Effector memory CD4-positive, alpha-beta T cell (primary cell): Measurements from ENCODE around the gene LHX4.
A peak's percentile ranks its signal among the peaks of the same experiment; 100 is the strongest.

Source experiments
- DNase-seq, 3 donors: peaks; one replicate each; pipeline ENCODE4 v3.0.0-alpha.2; 2020
- H3K27ac ChIP-seq: 2 replicates; pipeline ENCODE4 v1.7.0; 2013; ENCODE audit warnings: mild to moderate bottlenecking, low read length, moderate library complexity; ENCODE audit not compliant: insufficient read depth, poor library complexity, severe bottlenecking
- H3K27me3 ChIP-seq: replicated peaks from 2 replicates; pipeline ENCODE4 v1.7.0; 2013; ENCODE audit warnings: mild to moderate bottlenecking, low read length; ENCODE audit not compliant: insufficient read depth, control insufficient read depth, poor library complexity, severe bottlenecking
- H3K36me3 ChIP-seq: 2 replicates; pipeline ENCODE4 v1.7.0; 2013; ENCODE audit warnings: mild to moderate bottlenecking, low read length, moderate library complexity; ENCODE audit not compliant: control insufficient read depth, insufficient read depth
- H3K4me1 ChIP-seq: 2 replicates; pipeline ENCODE4 v1.7.0; 2013; ENCODE audit warnings: low read length, mild to moderate bottlenecking; ENCODE audit not compliant: control insufficient read depth, insufficient read depth, poor library complexity, severe bottlenecking
- H3K4me3 ChIP-seq: 2 replicates; pipeline ENCODE4 v1.7.0; 2013; ENCODE audit warnings: low read length, low read depth, mild to moderate bottlenecking; ENCODE audit not compliant: insufficient read depth, poor library complexity, severe bottlenecking
- H3K9me3 ChIP-seq: 2 replicates; pipeline ENCODE4 v1.7.0; 2013; ENCODE audit warnings: mild to moderate bottlenecking, low read length, moderate library complexity; ENCODE audit not compliant: control insufficient read depth

Gene LHX4

DNA sequence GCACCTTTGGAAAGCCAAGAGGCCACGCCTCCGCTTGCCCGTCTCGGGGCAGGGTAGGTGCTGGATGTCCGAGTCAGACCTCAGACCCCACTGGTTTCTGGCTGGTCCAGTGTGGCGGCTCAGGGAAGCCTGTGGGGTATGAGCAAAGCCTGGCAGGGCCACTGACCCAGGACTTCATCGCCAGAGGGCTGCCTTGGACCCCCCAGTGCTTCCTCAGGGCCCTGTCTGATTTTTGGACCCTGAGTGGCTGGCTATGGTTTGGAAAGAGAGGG lies 20.4 kb downstream of the LHX4 start:
- DNase-seq, result no peak
- Histone ChIP-seq H3K36me3 (no peaks in the 10 kb centered on the region), H3K27me3 (peaks cover 12% of the 10 kb centered on the region), H3K9me3 (no peaks in the 10 kb centered on the region), H3K4me3 (no peak overlapping the region), H3K27ac (no peak overlapping the region), H3K4me1 (no peaks in the 10 kb centered on the region)

DNA sequence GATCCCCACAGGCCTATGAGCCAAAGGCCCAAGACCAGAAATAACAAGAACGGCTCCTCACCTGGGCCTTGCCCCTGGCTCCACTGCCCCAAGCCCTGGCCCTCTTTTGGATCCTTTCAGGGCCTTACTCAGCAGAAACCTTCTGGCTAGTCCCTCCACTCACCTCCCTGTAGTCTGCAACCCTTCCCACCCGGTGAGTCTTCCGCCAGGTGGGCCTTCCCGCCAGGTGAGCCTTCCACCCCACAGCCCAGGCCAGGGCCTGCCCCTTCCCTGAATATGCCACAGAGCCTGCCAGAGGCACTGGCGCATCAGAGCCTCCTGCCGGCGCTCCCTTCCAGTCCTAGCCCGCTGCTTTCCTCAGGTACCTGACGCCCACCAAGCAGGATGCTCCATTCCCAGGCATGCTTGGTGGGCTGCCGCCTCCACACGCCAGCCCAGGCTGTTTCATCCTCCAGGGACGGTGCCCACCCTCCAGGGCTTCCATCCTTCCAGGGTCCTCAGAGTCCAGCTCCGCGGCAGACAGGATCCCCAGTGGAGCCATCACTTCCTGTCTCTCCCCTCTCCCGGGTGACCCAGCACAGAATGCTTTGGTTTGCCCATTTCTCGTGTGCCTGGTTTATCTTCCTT lies 20.9 kb downstream of the LHX4 start:
- no peaks in the 10 kb centered on the region for H3K36me3 ChIP-seq
- H3K9me3 ChIP-seq, result no peaks in the 10 kb centered on the region
- peaks cover 12% of the 10 kb centered on the region for H3K27me3 ChIP-seq
- H3K4me1 ChIP-seq, result no peaks in the 10 kb centered on the region
- no peak overlapping the region for H3K4me3 ChIP-seq
- H3K27ac ChIP-seq, result no peak overlapping the region
- DNase-seq, result no peak

DNA sequence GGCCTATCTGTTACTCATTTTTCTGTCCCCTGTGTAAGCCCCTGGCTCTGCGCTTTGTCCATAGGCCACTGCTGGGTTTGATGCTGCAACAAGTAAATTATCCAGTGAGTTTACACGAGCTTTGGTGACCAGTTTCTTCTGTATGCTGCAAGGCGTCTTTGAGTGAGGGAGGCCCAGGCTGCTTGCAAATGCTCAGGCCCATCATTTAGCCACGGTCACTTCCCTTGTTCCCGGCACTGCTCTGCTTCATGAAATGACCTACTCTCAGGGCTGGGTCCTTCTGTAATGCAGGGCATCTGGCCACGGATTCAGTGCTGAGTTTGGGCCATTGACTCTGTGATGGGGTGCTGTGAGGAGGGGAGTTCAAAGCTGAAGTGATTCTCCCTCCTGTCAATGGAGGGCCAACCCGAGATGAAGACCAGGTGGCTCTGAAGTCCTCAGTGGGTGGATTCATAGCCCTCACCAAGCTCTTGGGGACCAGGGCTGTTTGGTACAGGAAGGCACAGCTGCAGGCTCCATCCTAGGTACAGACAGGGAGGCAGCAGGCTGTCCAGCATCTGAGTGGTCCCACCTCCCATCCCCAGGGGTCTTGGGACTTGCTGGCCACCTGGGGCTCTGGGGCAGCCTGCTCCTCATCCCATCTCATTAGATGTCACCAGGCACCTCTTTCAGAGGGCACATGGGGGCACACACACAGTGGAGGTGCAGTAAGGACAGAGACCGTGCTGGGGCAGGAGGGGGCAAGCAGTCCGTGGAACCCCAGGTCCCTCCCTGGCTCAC lies 21.7 kb downstream of the LHX4 start:
- peaks cover 12% of the 10 kb centered on the region for H3K27me3 ChIP-seq
- H3K27ac ChIP-seq, result no peak overlapping the region
- no peaks in the 10 kb centered on the region for H3K9me3 ChIP-seq
- no peaks in the 10 kb centered on the region for H3K4me1 ChIP-seq
- no peak for DNase-seq
- H3K4me3 ChIP-seq, result no peak overlapping the region
- H3K36me3 ChIP-seq, result no peaks in the 10 kb centered on the region

DNA sequence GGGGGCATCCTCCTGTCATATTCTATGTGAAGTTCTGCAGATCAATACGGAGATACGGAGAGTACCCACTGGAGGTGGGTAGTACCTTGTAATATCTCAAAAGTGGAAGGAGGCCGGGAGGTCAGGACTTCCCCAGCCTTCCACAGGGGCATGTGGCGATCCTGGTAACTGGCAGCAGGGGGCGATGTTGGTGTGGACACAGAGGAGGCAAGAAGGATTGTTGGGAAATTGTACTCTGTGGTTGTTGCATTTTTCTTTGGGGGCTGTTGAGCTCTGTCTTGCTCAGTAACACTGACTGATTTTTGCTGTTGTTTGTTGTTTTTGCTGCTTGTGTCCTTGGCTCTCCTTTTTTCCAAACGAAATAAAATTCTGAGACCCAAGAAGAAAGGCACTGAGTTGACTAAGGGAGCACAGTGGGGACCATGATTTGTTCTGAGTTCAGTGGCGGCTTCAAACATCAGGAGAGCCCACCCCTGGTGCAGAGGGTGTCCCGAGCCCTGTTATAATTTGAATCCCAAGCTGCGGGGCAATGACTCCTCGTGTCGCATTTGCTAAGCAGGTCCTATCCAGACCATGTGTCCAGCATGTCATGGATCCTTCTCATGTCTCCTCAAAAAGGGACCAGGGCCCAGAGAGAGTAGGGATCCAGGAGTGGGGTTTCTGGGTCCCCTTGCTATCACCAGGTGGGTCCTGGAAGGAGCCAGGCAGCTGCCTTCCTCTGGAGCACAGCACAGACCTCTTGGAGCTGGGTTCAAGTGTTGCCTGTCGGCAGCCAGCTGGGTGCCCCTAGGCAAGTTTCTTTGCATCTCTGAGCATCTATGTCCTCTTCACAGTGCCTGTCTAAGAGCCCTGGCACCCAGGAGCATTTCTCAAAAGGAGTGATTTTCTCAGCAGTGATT lies 22.8 kb downstream of the LHX4 start:
- DNase-seq, result peak; percentile 31 to 51 (median 32)
- Histone ChIP-seq H3K4me1 (no peaks in the 10 kb centered on the region), H3K9me3 (no peaks in the 10 kb centered on the region), H3K4me3 (no peak overlapping the region), H3K36me3 (no peaks in the 10 kb centered on the region), H3K27ac (no peak overlapping the region), H3K27me3 (peaks cover 12% of the 10 kb centered on the region)

DNA sequence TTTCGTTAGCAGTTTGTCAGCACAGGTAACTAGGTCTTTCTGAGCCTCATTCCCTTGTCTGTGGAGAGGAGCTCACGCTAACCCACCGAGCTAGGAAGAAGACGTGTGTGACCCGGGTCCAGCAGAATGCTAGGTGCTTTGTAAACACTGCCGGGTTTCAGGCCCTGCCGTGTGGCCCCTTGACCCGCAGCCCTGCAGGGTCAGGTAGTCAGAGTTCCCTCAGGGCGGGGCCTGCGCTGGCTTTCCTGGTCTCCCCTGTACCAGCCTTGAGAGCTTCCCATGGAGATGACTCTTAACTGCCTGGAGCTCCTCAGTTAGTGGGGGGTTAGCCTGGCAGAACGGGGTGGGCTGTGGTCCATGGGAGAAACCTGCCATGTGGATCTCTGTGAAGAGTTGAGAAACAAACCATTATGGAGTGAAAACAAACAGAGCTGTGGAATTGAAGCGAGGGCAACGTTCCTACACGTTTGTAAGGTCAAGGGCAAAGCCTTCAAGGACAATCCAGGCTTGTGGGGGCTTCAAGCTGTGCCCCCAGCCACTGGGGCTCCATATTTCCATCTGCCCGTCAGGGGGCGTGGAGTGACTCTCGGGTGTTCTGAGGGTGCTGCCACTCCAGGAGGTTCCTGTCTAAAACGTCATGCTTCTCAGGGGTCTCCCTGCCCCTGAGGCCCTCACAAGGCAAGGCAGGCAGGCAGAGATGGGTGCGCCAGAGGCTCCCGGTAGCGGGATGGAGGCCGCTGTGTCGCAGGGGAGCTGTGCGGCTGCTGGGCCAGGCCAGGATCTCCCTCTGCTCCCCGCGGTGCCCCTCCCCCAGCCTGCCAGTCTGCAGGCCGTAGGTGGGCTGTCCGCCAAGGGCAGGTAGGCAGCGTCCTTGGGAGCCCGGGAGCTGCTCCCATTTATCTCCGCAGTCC lies 23.8 kb downstream of the LHX4 start:
- DNase-seq, result no peak
- Histone ChIP-seq H3K9me3 (no peaks in the 10 kb centered on the region), H3K27me3 (peaks cover 12% of the 10 kb centered on the region), H3K36me3 (no peaks in the 10 kb centered on the region), H3K4me3 (no peak overlapping the region), H3K27ac (no peak overlapping the region), H3K4me1 (no peaks in the 10 kb centered on the region)

DNA sequence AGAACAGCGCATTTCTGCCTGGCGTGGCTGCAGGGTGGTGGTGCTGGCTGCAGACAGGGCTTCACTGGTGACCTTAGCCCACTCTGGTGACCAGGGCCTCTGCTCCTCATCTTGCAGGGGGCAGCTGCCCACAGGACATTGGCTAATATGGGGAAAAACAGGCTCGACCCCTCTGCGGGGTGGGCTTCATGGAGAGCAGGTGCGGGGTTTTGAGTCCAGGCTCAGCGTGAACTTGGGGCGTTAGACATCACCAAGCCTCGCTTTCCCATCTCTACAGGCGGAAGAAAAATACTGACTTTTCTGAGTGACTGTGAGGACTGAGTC lies 24.4 kb downstream of the LHX4 start:
- peaks cover 12% of the 10 kb centered on the region for H3K27me3 ChIP-seq
- H3K27ac ChIP-seq, result no peak overlapping the region
- no peaks in the 10 kb centered on the region for H3K36me3 ChIP-seq
- H3K4me1 ChIP-seq, result no peaks in the 10 kb centered on the region
- no peak for DNase-seq
- H3K9me3 ChIP-seq, result no peaks in the 10 kb centered on the region
- H3K4me3 ChIP-seq, result no peak overlapping the region

DNA sequence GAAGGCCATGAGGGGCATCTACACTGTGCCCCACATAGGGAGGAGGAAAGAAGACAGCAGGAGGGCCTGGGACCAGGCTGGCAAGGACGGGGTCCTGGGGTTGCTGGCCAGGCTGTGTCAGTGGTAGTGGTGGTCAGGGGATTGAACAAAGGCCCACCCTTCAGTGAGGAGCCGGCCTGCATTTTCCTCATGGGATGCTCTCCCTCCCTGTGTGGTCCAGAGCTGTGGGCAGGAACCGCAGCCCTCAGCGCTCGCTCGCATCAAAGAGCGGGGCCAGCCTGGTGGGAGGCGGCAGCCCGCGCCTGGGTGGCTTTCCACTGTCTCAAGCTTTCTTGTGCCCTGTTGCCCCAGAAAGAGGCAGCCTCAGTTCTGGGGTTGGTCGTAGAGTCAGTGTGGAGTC lies 24.8 kb downstream of the LHX4 start:
- no peaks in the 10 kb centered on the region for H3K9me3 ChIP-seq
- H3K36me3 ChIP-seq, result no peaks in the 10 kb centered on the region
- no peak overlapping the region for H3K4me3 ChIP-seq
- H3K27me3 ChIP-seq, result peaks cover 12% of the 10 kb centered on the region
- no peaks in the 10 kb centered on the region for H3K4me1 ChIP-seq
- DNase-seq, result no peak
- H3K27ac ChIP-seq, result no peak overlapping the region

DNA sequence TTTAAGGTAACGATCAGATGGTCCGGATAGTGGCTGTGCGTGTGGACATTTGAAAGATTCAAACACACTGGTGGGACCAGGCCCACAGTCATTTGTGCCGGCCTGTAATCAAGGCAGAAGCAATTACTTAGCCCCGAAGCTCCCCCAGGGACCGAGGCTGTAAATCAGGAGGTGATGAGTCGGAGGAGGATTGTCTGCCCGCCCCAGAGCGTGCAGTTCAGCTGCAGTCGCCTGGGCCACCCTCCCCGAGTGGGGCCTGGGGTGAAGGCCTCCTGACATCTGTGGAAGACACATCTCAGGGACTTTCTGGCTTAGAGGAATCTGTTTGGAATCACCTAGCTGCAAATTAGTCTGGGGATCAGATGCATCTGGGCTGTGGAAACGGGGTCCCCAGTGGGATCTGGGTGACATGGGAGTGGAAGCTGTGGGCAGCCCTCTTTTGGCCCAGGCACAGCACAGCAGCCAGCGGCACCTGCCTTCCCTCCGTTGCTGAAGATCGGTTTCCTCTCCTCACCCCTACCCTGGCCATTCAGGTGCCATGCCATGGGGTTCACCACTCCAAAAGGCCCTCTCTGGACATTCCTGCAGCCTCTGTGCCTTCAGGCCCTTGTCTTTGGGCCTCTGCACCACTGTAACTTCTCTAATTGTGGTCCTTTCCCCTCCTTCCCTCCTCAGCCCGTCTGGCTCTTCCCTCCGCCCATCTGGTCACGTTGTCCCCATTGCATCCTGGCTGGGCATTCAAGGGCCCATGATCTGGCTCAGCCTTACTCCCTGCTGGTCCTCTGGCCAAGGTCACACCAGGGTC lies 25.7 kb downstream of the LHX4 start:
- Histone ChIP-seq H3K4me3 (no peak overlapping the region), H3K27me3 (peaks cover 12% of the 10 kb centered on the region), H3K9me3 (no peaks in the 10 kb centered on the region), H3K27ac (no peak overlapping the region), H3K36me3 (no peaks in the 10 kb centered on the region), H3K4me1 (no peaks in the 10 kb centered on the region)
- no peak for DNase-seq

DNA sequence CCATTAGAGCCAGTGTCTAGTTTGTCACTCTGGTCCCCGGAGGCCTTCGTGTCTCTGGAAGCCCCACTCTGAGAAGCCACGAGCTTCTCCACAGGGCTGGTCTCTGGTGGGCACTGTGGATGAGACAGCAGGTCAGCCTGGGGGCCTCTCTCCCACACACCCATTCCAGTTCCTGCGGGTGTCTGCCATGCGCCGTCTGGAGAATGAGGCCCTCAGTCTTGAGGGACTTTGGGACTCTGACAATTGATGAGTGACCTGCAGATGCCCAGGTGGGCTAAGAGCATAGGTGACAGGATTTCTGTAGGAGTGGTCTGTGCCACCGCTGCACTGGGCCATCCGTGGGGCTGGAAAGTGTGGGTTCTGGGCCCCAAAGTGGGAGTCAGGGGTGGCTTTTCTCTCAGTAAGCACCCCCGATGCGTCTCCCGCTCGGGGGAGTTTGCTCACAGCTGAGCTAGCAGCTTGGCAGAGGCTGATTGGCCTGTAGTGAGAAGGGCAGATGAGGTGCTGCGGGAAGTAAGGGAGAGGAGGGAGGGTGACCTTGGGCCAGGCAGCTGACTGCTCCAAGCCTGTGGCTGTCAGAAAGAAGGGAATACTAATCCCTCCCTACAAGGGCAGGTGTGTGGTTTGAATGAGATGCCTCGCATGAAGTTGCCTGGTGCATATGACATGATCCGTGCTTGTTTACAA lies 26.4 kb downstream of the LHX4 start:
- Histone ChIP-seq H3K27me3 (peaks cover 12% of the 10 kb centered on the region), H3K4me3 (no peak overlapping the region), H3K9me3 (no peaks in the 10 kb centered on the region), H3K4me1 (no peaks in the 10 kb centered on the region), H3K27ac (no peak overlapping the region), H3K36me3 (no peaks in the 10 kb centered on the region)
- DNase-seq, result no peak
